ENCODE measurements around the gene CECR2.

Gene CECR2

DNA sequence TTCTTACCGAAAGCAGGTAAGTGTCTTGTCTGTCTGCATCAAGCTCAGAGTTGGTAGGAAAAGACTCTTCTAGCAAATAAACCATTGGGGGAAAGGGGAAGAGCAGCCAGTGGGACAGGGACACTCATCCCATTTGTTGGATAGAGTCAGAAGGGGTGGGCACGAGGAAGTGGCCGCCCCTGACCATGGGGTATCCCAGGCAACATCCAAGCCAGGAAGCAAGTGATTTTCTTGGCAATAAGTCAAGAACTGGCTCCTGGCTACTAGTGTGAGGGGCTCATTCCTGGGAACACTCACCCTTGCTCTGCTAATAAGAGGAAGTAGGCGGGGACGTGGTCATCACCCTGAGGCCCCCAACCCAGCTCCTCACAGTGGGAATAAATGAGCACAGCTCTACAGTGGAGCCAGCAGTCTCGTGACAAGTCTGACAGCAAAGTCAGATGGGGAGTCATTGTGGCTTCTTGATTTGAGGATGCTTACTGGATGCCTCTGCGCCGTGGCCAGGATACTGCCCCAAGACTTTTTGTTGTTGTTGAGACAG, 200.8 kb downstream of the CECR2 start:
- DNase-seq (ENCODE audit: low read depth, low spot score): no peak

DNA sequence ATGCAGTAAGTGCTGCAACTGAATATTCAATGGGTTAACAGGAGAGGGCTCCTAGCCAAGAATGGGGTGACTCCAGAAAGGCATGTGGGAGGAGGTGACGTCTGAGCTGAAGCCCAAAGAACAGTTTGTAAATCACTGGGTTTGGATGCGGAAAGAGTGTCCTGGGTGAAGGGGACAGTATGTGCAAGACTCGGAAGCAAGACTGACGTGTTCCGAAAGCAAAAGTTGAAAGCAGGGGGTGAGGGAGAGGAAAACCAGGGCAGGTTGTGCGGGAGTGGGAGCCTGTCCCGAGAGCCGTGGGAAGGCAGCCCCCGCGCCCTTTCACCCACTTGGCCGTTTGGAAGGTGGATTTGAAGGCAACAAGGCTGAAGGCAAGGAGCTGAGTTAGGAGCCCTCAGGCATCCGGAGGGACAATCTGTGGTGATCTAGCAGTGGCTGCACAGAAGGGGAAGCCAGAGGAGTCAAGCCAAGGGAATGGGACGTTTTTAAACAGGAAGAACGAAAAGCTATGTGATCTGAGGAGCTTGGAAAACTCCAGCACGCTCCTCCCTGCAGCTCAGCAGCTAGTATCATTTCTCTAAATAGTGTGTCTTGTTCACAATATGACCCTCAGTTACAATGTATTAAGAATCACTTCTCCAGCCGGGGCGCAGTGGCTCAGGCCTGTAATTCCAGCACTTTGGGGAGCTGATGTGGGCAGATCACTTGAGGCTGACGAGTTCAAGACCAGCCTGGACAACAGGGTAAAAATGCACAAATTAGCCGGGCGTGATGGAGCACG, 201.8 kb downstream of the CECR2 start:
- DNase-seq (ENCODE audit: low read depth, low spot score): no peak

GRCh38 chr22:17575151-17575550, 205.9 kb downstream of the CECR2 start:
- no peak for DNase-seq (ENCODE audit: low read depth, low spot score)

DNA sequence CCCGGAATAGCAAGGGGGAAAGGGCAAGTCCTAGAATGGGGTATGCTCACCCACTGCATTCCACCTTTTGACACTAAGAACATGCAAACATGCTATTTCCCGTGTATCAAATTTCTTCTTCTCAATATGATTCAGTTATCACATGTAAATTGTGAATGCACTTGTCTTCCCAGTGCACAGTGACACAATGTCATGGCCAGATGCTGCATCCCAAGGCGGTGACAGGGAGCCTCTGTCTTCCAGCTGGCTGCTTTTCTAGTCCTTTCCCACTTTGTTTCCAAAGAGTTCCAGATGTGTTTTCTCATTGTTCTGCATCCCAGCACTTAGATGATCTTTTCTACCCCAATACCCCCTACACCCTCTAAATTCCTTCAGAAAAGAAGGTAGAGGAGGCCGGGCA, 206.4 kb downstream of the CECR2 start:
- DNase-seq (ENCODE audit: low read depth, low spot score): no peak

DNA sequence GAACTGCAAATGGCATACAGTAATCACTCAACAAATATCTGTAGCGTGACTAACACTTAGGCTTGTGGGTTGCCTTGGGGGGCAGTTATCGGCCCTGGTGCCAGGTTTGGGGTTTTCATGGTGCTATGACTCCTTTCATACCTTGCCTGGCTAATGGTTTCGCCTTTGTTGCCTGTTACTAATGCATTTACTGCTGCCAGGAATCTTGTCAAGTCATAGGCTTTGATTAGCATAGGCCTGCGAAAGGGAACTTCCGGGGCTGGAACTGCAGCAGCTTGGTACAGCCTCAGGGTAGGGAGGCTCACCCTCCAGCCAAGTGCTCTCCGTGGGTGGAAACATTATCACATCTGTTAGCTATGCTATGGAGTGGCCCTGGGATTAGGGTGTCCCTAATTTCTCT, 207.2 kb downstream of the CECR2 start:
- DNase-seq (ENCODE audit: low read depth, low spot score): no peak

GRCh38 chr22:17578136-17578754, 209.0 kb downstream of the CECR2 start:
- DNase-seq (ENCODE audit: low read depth, low spot score): no peak

- DNase-seq (ENCODE audit: low read depth, low spot score): no peak
Observed at GRCh38 chr22:17579535-17579981, 210.3 kb downstream of the CECR2 start.

DNA sequence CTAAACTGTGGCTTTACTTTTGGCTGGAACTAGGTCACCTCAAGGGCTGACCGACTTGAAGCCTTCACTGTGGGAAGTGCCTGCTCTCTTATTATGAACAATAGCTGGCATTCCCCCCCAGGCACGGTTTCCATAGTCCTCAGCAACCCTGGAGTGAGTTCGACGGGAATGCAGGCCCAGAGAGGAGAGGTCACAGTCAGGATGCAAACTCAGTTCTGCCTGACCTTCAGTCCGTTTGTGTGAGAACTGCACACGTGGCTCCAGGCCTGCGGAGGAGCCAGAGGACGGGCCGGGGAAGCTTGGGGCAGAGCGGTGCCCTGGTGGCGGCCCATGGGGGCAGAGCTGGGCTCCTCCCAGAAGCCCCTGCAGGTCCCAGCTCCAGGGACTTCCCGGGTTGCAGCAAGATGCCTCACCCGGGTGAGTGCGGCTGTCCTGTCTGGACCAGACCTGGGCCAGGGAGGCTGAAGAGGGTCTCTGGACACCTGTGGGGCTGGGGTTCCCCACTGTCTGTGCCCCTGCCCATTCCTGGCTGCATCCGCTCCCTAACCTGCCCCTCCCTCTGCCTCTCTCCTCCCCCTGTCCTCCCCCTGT, 211.3 kb downstream of the CECR2 start:
- DNase-seq (ENCODE audit: low read depth, low spot score): no peak

- DNase-seq (ENCODE audit: low read depth, low spot score): no peak
Observed at GRCh38 chr22:17581056-17581455, 211.8 kb downstream of the CECR2 start.

DNA sequence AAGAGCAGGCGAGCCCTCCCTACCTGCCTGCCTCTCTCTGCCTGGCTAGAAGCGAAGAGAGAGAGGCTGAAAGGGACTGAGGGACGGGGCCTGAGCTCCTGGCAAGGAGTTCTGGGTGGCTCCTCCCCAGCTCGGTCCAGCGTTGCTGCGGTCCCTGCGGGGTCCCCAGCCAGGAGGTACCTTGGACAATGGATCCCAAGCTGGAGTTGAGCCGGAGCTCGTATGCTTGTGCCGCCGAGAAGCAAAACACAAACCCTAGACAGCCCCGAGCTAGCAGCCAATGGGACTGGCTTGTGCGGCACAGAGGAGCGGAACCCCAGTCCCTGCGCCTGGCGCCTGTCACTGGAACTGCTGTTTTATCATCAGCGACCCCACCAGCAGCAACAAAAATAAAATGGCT, 212.4 kb downstream of the CECR2 start:
- no peak for DNase-seq (ENCODE audit: low read depth, low spot score)

DNA sequence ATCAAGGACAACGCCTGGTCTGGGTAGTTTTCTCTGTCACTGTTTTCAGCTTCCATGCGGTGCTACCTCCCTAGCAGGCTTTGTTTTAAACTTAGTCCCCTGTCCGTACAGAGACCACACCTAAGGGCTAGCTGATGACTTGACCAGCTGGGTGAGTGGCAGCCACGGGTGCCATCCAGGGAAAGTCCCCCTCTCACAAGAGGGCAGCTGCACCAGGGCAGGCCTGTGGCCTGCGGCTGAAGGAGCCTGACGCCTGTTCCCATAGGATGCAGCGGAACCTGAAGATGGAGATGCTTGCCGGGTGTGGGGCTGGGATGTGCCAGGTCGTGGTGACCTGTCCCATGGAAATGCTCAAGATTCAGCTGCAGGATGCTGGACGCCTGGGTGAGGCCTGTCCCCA, 213.9 kb downstream of the CECR2 start:
- no peak for DNase-seq (ENCODE audit: low read depth, low spot score)

DNA sequence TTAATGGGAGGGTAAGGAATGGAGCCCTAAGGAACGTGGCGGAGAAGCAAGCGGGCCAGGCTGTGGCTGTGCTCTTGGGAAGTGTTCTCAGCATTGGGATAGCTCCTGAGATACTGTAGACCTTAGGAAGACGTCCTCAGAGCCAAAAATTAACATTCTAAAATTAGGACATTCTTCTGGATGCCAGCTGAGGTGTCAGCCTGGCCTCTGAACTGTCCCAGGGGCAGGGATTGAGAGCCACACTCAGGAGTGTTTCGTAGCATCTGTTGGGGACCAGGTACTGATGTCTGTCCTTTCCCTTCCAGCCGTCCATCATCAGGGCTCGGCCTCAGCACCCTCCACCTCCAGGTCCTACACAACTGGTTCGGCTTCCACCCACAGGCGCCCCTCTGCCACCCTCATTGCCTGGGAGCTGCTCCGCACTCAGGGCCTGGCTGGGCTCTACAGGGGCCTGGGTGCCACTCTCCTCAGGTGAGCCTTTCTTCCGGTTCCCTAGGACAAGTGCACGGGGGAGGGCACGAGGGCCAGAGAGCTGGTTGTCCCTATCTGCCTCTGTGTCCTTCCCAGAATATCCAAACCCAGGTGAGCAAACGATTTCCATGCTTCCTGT, 217.7 kb downstream of the CECR2 start:
- no peak for DNase-seq (ENCODE audit: low read depth, low spot score)

GRCh38 chr22:17587629-17588028, 218.4 kb downstream of the CECR2 start:
- DNase-seq (ENCODE audit: low read depth, low spot score): no peak

DNA sequence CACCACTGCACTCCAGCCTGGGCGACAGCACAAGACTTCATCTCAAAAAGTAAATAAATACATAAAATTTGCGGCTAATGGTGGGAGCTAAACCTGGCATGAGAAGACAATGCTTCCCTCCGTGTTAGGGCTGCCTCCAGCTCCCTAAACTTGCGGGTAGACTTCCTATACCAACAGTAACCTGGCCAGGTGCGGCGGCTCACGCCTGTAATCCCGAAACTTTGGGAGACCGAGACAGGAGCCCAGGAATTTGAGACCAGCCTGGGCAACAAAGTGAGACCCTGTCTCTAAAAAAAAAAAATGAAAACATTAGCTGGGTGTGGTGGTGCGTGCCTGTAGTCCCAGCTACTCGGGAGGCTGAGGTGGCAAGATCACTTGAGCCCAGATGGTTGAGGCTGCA, 219.3 kb downstream of the CECR2 start:
- DNase-seq (ENCODE audit: low read depth, low spot score): no peak

DNA sequence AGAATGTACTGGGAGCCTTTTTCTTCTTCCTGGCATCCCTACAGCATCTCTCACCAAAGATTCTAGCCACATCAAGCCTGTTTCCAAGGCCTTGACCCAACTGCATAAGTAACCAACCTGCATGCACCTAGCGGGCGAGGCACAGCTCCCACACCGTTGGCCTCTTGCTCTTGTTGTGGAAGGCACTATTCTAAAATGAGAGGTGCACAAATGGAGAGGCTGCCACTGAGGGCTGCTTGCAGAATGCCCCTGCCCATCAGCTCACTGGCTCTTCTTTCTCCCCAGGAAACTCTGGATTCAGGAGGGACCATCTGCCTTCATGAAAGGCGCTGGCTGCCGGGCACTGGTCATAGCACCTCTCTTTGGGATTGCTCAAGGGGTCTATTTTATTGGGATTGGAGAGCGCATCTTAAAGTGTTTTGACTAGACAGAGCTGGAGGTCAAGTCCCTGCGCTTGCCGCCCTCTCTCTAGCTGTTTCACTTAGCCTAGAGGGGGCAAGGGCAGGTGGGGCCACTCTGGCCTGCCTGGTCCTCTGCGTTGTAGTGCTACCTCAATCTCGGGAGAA, 220.6 kb downstream of the CECR2 start:
- DNase-seq (ENCODE audit: low read depth, low spot score): no peak

DNA sequence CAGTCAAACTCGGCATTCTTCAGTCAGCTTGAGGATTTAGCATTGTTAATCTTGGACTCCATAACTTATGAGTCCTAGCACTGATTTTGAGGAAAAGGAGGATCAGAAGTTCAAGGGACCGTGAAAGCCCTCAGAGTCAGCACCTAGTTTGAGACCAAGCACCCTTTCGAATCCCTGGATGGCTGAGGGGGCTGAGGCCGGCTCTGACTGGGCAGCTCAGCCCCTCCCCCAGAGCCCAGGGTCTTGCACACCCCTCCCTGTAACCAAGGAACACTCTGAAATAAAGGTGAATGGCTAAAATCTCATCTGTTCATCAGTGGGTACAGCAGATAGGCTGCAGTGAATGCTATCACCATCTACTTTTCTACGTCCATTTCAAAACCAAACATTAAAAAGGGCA, 221.3 kb downstream of the CECR2 start:
- DNase-seq (ENCODE audit: low read depth, low spot score): no peak

GRCh38 chr22:17592201-17592600, 222.9 kb downstream of the CECR2 start:
- DNase-seq (ENCODE audit: low read depth, low spot score): no peak

GRCh38 chr22:17596226-17596625, 227.0 kb downstream of the CECR2 start:
- DNase-seq (ENCODE audit: low read depth, low spot score): no peak

DNA sequence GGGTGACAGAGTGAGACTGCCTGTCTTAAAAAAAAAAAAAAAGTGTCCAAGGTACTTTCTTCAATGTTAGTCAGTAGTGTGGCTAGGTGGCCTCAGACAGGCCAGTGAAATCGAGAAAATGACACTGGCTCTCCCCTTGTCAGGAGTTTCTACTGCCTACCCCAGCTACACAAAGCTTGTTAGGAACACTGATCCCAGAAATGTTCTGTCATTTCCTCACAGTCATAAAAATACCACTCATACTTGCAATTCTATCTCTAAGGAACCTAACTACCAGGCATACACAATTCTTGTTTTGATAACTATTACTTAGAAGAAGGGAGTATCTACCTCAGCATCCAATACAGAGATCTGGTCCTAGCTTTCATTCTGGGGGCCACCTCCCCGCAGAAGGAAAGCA, 228.0 kb downstream of the CECR2 start:
- DNase-seq (ENCODE audit: low read depth, low spot score): no peak

DNA sequence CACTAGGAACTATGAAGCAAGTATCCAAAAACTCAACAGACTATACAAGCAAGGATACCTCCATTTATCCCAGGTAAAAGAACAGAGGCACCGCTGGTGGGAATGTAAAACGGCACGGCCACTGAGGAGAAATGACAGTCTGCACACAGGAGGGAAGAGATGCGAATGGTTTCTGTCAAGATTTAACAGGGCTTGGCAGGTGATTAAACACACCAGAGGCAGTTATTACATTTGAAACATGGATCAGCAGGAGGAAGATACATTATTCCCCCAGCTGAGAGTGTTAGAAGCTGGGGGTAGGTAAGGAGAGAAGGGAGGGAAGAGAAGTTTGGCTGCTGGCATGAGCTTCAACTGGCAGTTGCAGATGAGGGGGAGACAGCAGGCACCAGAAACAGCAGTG, 229.1 kb downstream of the CECR2 start:
- DNase-seq (ENCODE audit: low read depth, low spot score): no peak

GRCh38 chr22:17601031-17601430, 231.8 kb downstream of the CECR2 start:
- no peak for DNase-seq (ENCODE audit: low read depth, low spot score)

- no peak for DNase-seq (ENCODE audit: low read depth, low spot score)
Observed at GRCh38 chr22:17603668-17604067, 234.4 kb downstream of the CECR2 start.

Data from smooth muscle cell of the brain vasculature (primary cell).